Lower leg skin (tissue), 3 donors: ENCODE measurements around the gene WNT7A.

ENCODE experiments used
- POLR2A ChIP-seq, 2 donors: fragments of 450-650 bp; IDR thresholded peaks; one replicate each; pipeline ENCODE4 v1.6.1; 2016 to 2017; ENCODE audit warnings: antibody characterized with exemption in 2 of 2, mild to moderate bottlenecking in 1 of 2, moderate library complexity in 1 of 2
- TF ChIP-seq, protein P1 (sequence below), 3 donors: fragments of 450-650 bp; IDR thresholded peaks; one replicate each; pipeline ENCODE4 v1.5.1; 2016; ENCODE audit warnings: antibody characterized with exemption in 3 of 3, mild to moderate bottlenecking in 3 of 3, moderate library complexity in 2 of 3

DNA sequence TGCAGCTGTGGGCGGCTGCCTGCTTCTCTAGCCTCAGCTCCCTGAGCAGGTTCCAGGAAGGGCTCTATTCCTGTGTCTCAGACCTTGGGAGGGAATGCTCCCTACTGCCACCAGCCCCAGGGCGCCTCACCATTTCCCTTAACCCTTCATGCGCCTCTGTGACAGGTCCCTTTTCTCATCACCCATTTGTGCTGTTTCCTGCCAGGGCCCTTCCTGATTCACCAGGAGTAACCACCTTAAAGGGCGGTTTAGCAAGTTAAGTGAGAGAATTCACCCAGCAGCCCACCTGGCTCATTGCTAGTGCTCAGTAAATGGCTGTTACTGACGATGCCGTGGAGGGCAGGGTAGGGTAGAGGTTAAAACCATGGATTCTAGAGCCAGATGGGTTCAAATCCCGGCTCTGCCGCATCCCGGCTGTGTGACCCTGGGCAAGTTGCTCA lies 87.8 kb downstream of the WNT7A start:
- TF ChIP-seq, protein P1, sequence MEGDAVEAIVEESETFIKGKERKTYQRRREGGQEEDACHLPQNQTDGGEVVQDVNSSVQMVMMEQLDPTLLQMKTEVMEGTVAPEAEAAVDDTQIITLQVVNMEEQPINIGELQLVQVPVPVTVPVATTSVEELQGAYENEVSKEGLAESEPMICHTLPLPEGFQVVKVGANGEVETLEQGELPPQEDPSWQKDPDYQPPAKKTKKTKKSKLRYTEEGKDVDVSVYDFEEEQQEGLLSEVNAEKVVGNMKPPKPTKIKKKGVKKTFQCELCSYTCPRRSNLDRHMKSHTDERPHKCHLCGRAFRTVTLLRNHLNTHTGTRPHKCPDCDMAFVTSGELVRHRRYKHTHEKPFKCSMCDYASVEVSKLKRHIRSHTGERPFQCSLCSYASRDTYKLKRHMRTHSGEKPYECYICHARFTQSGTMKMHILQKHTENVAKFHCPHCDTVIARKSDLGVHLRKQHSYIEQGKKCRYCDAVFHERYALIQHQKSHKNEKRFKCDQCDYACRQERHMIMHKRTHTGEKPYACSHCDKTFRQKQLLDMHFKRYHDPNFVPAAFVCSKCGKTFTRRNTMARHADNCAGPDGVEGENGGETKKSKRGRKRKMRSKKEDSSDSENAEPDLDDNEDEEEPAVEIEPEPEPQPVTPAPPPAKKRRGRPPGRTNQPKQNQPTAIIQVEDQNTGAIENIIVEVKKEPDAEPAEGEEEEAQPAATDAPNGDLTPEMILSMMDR (IDR thresholded peaks at IDR 0.05): no peak
- TF ChIP-seq POLR2A (IDR thresholded peaks at IDR 0.05): no peak
